G401 (cell line): ENCODE data around the gene CAPS. TPM values are rescaled to one million over a fixed set of nuclear protein-coding genes. Genes with fewer than 3 reads are reported as not detected.

Experiments
- DNase-seq: peaks from one replicate; pipeline ENCODE4 v3.0.0-alpha.2; 2015; ENCODE audit warnings: low spot score
- in situ Hi-C: cut with HindIII; loops from 2 replicates; pipeline ENCODE4 v1.10.0; 2016; ENCODE audit warnings: low sequenced_read_pairs, mixed read lengths
- total RNA-seq: library from RNA; depleted of rRNA; stranded (reverse); fragments of >200 nt; shearing (Covaris generic); gene quantifications from 2 replicates; pipeline ENCODE4 v1.2.3, GENCODE V29; 2014

The CAPS gene
- total RNA-seq, 1 experiment from 2014 or later: 0.31 TPM

GRCh38 chr19:5905114-5905778, 8.8 kb upstream of the CAPS start:
- in situ Hi-C loops: no loop called here
- DNase-seq: no peak

- in situ Hi-C loops: no loop called here
- DNase-seq: no peak
These were observed 6.8 kb upstream of the CAPS start for GRCh38 chr19:5907241-5907640.

GRCh38 chr19:5908773-5909442, 5.1 kb upstream of the CAPS start:
- in situ Hi-C loops: no loop called here
- no peak for DNase-seq

GRCh38 chr19:5910638-5910907, 3.5 kb upstream of the CAPS start:
- no peak for DNase-seq
- in situ Hi-C loops: no loop called here

GRCh38 chr19:5911366-5911765, 2.7 kb upstream of the CAPS start:
- no peak for DNase-seq
- in situ Hi-C loops: no loop called here

DNA sequence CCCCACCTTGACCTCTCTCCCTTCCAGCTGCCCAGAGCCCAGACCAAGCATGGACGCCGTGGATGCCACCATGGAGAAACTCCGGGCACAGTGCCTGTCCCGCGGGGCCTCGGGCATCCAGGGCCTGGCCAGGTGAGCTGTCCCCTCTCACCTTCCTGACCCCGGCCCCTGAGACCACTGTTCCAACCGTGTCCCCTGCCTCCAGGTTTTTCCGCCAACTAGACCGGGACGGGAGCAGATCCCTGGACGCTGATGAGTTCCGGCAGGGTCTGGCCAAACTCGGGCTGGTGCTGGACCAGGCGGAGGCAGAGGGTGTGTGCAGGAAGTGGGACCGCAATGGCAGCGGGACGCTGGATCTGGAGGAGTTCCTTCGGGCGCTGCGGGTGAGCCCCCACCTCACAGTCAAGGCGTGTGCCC, 312 bp downstream of the CAPS start:
- in situ Hi-C loops: no loop called here

GRCh38 chr19:5914946-5915781, 1.1 kb downstream of the CAPS start:
- DNase-seq: no peak

More for the DNA sequence above, 312 bp downstream of the CAPS start:
- DNase-seq: no peak

DNA sequence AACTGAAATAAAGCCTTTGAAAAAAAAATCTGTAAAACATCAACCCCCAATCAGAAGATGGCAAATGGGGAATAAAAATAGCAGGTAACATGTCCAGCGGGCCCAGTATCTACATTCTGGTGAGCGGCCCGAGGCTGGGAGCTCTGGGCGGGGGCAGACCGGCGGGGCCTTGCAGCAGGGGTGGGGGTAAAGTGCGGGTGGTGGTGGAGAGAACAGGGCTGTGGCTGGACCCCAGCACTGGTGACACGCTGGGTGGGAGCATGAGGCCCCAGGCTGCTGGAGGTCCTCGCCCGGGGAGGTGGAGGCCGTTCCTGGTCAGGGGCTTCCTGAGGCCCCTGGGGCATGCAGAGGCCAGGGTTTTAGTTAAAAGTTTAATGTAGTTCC, 1.7 kb downstream of the CAPS start:
- in situ Hi-C loops: no loop called here
- no peak for DNase-seq

More at GRCh38 chr19:5914946-5915781, 1.1 kb downstream of the CAPS start:
- in situ Hi-C loops: no loop called here

DNA sequence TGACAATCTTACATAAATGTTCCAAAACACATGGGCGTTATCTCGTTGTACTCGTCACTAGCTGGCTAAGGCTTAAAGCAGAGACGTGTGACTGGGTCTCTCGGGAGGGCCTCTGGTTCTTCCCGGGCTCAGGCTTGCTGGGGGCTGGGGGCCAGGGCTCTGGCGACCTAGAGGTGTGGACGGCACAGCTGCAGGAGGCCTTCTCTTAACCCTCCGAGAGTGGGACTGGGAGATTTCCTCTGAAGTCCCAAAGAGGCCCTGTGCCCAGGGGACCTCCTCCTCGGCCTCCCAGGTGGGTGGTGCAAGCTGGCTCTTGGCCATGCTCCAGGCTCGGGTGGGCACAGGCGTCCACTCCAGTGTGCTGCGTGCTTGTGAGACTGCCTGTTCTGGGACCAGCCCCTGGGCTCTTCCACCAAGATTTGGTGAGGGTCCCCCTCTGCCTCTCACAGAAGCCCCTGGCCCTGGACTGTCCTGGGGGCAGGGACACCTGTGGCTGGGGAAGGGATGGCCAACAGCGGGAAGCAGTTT, 2.2 kb downstream of the CAPS start:
- no peak for DNase-seq
- in situ Hi-C loops: no loop called here

GRCh38 chr19:5917431-5918107, 3.5 kb downstream of the CAPS start:
- in situ Hi-C loops: no loop called here
- no peak for DNase-seq

DNA sequence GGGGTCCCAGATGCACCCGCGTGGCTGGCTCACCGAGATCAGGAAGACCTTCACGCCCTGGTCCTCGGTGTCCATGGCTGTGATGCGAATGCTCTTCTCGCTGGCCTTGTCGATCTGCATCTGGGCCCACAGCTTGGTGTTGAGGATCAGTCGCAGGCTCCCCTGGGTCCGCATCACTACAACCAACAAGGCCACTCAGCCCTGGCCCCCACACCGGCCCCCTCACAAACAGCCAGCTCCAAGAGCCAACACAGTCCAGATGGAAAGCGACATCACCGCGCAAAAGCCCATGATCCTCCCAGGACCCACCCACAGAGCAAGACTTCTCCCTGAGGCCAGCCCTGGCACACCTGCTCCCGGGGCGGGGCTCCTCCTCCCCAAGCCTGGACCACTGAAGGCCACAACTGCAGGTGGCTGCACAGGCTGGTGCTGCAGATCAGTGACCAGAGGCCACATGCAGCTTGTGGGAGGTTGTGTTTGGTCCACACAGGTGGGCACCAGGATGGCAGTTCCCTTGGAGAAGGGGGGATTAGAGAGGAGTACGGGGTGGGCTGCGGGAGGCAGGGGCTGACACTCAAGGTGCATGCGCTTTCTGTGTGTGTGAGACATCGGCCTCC, 4.5 kb downstream of the CAPS start:
- DNase-seq: no peak
- in situ Hi-C loops: no loop called here

DNA sequence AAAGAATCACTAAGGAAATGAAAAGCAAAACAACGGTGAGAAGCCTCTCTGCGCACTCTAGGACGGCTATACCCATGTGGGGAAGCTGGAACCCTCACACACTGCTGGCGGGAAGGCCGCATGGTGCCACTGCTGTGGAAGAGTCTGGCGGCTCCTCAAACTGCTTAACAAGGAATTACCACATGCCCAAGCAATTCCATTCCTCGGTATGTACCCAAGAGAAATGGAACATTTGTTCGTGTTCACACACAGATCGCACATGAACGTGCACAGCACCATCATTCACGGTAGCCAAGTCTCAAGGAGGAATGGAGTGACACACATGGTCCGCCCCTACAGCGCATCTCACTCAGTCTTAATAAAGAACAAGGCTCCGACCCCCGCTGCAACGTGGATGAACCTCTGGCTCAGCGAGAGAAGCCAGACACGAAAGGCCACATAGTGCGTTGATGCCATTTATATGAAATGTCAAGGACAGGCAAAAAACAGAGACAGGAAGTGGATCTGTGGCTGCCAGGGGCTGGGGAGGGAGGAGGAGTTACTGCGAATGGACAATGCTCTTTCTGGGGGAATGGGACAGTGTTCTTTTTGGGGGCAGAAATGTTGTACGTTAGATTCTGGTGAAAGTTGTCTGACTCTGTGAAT, 7.6 kb downstream of the CAPS start:
- no peak for DNase-seq
- in situ Hi-C loops: no loop called here

DNA sequence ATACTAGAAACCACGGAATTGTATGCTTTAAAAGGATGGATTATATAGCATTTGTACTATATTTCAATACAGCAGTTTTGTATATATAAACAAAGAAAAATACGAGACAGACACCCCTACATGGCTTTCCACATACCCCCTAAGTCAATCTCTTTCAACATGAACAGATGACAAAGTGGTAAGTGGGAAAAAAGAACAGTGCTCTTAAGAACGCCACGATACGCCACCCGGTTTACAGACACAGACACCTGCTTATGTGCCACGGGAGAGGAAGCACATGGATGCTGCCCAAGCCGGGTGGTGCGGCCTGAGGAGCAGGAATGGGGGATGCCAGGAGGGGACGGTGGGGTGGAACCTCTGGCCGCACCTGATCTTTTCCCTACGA, 8.1 kb downstream of the CAPS start:
- DNase-seq: no peak
- in situ Hi-C loops: no loop called here

DNA sequence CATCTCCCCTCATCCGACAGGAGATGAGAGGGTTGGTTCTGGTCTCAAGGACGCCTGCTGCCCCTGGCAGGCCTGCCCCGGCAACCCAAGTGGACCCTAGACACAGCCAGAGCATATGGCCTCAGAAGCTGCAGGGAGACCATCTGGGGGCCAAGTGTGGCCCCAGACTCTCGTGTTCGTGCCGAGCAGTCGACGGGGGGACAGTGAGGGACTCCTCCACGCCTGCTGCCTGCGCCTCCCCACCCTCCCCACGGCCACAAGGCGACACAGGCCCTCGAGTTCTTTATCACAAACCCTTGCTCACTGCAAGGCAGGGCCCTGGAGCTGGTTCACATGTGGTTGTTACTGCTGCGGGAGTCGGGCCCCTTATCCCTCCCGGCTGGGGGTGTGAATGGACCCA, 9.3 kb downstream of the CAPS start:
- in situ Hi-C loops: no loop called here
- no peak for DNase-seq

GRCh38 chr19:5925830-5926427, 11.9 kb downstream of the CAPS start:
- in situ Hi-C loops: no loop called here
- no peak for DNase-seq

- peak; percentile 24 for DNase-seq
- in situ Hi-C loops: no loop called here
These were observed 12.8 kb downstream of the CAPS start for GRCh38 chr19:5926641-5927440.

GRCh38 chr19:5927441-5927821, 13.4 kb downstream of the CAPS start:
- DNase-seq: no peak
- in situ Hi-C loops: no loop called here

GRCh38 chr19:5929179-5929578, 15.1 kb downstream of the CAPS start:
- in situ Hi-C loops: no loop called here
- no peak for DNase-seq
